HG02642 (cell line): Measurements from ENCODE around the gene KLHDC10.
"Not testable (repeated sequence)": the region's sequence is repeated elsewhere in the genome, so short reads cannot be mapped to it uniquely, and the experiment has no call there.

ENCODE experiments used
- ATAC-seq: cut with Tn5 transposase; IDR thresholded peaks from one replicate; pipeline ENCODE4 v1.9.1; 2021; ENCODE audit warnings: mild to moderate bottlenecking; ENCODE audit not compliant: unreplicated experiment, poor library complexity

KLHDC10 gene

DNA sequence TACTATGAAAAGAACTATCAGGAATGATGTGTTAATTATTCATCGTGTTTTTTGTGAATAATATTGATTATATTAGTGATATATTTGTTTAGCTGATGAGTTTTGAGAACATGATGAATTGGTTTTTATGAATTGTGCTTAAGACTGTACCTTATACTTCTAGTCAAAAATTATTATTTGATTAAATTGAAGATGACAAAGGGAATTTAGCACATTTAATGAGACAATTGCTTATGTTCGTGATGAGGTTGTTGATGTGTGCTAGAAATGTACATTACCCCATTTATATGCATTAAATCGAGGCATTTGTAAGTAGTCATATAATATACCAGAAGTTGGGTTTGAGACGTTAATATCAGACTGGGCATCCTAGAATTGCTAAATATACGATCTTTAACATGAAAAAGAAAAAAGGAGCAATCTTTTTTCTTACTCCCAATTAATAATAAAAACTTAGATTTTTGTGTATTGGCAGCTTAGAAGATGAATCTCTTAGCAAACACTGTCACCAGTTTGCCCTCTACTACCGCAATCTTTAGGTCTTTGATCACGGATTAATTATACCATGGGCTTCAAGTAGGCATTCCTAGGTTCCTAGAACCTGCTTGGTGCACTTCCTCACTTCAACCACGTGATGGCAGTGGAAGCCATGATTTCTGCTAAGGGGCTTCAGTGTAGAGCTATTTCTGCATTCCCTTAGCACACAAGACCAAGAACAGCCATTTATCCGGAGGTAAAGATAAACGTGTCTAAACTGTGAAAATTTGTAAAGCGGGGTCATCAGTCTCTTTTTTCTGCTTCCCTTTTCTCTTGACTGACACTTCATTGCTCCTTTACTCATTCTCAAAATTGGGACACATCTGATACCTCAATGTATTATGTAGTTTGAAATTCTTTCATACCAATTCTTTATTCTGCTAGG is 1.6 kb downstream of the KLHDC10 start:
- no peak for ATAC-seq

DNA sequence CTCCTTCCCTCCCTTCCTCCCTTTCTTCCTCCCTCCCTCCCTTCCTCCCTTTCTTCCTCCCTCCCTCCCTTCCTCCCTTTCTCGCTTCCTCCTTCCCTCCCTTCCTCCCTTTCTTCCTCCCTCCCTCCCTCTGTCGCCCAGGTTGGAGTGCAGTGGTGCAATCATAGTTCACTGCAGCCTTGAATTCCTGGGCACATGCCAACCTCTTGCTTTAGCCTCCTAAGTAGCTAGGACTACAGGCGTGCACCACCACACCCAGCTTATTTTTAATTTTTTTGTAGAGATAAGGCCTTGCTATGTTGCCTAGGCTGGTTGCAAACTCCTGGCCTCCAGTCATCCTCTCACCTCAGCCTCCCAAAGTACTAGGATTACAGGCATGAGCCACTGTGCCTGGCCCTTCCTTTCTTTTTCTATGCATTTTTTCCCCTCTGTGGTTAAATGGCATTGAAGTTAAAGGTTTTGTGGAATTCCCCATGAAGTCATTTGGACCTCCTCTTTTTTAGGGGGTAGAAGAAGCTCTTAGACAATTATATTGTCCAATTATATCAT is 9.6 kb downstream of the KLHDC10 start:
- no peak for ATAC-seq

- ATAC-seq = not testable (repeated sequence)
These were observed 13.2 kb downstream of the KLHDC10 start for GRCh38 chr7:130083497-130083896.

GRCh38 chr7:130084037-130084875 is 13.9 kb downstream of the KLHDC10 start:
- ATAC-seq = no peak

- not testable (repeated sequence) for ATAC-seq
These were observed 14.9 kb downstream of the KLHDC10 start for GRCh38 chr7:130085235-130085634.

- ATAC-seq = no peak
These were observed 16.6 kb downstream of the KLHDC10 start for GRCh38 chr7:130086938-130087337.

DNA sequence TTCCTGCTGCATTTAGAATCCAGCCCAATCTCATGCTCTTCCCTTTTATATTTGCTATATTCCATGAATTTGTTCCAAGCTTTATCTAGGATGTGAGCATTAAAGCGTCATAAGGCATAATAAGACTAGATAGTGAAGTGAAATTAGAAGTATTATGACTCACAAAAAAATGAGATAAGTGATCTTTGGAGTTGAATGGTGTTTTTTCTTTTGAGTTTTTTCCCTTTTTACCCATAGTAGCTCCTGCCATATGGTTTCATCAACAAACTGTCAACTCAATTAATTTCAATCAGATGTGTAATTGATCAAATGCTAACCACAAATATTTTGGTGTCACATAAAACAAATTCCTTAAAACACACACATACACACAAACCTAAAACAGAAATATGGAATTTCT is 17.0 kb downstream of the KLHDC10 start:
- no peak for ATAC-seq

- ATAC-seq = no peak
These were observed 20.6 kb downstream of the KLHDC10 start for GRCh38 chr7:130090745-130091532.

- no peak for ATAC-seq
These were observed 21.7 kb downstream of the KLHDC10 start for GRCh38 chr7:130091999-130092398.

DNA sequence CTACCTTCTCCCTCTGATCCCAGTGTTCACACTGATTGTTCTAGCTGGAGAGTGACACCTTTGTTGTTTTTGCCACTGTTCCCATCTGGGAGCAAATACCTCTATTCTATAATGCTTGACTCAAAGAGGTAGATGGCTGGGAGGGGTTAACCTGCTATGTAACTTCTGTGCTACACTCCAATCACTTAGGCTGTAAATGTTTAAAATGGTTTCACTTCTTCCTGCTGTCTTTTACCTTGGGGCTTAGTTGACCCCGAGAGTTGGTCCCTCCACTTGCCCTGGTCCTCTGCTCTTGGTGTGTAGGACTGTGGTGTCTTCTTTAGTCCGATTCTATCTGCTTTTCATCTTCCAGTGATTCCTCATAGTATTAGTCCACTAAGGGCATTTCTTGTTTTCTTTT is 22.3 kb downstream of the KLHDC10 start:
- ATAC-seq = no peak

DNA sequence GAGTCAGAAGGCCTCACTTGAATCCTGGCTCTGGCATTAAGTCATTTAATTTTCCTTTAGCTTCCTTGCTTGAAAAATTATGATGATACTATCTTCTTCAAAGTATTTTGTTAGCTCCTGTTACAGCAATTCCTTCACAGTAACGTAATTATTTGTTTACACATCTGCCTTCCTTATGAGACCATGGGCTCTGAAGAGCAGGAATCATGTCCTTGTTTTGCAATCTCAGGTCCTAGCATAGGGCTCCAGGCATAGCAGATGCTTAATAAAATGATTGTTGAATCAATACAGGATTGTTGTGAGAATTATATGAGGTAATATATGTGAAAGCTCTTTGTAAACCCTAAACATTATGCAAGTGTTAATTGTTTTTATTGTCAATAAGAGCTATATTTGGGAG is 25.5 kb downstream of the KLHDC10 start:
- no peak for ATAC-seq

DNA sequence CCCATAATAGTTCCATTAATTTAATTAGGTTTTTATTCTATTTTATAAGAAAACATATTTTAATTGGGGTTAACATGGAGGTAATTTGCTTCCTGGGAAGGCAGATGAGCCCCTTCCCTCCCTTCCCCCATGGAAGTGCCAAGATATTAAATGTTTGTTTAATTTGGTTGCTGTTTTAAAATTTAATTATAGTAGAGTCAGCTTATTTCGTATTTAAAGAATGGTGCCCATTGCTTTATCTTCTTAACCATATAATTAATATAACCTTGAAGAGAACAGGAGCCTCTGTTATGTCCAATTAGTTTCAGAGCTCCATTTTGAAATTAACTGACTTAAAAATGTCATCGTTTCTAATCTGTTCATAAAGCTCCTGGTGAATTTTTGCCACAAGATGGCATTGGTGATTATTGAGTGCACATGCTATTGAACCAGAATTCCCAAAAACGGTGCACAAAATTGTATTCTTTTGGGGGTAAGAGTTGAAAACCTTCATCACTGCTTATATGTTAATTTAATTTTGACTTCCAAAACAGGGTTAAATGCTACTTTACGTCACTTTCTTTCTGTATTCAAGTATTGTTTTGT is 26.0 kb downstream of the KLHDC10 start:
- no peak for ATAC-seq

DNA sequence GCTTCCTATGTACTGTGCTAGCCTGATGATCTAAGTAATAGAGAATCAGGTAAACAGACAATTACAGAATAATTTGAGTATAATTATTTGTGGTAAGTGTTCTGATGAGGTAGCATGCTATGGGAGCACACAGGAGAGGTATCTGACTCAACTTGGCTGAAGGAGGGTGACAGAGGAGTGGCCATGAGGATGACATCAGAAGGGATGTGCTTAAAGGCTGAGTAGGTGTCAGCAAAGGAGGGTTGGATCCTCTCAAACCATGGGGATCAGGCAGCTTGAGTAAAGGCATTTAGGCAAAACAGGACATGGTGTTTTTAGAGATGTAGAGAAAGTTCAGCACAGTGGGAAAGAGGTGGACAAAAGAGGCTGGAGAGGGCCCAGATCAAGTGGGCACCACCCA is 29.0 kb downstream of the KLHDC10 start:
- ATAC-seq = no peak

DNA sequence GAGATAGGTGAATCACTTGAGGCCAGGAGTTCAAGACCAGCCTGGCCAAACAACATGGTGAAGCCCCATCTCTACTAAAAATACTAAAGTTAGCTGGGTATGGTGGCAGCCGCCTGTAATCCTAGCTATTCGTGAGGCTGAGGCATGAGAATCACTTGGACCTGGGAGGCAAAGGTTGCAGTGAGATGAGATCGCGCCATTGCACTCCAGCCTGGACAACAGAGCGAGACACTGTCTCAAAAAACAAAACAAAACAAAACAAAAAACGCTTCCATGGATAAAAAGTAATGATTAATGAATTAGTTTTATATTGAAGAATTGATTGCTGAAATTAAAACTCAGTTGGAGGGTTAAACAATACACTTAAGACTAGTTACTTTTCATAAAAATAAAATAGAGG is 32.3 kb downstream of the KLHDC10 start:
- ATAC-seq = no peak

DNA sequence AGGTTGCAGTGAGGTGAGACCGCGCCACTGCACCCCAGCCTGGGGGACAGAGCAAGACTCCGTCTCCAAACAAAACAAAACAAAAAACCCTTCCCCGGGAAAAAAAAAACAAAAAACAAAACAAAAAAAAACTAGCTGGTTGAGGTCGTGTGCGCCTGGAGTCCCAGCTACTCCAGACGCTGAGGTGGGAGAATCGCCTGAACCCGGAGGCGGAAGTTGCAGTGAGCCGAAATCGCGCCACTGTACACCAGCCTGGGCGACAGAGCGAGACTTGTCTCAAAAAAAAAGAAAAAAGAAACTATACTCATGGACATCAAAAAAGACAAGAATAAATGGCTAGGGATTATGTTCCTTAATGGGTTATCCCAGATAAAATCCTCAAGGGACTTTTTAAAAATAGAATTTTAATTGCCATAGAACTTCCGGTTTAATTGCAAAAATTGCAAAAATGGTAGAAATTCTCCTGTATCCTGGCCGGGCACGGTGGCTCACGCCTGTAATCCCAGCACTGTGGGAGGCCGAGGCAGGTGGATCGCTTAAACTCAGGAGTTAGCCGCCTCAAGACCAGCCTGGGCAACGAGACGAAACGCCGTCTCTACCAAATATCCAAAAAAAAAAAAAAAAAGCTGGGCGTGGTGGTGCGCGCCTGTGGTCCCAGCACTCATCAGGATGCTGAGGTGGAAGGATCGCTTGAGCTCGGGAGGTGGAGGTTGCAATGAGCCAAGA is 37.8 kb downstream of the KLHDC10 start:
- no peak for ATAC-seq

GRCh38 chr7:130108809-130109208 is 38.5 kb downstream of the KLHDC10 start:
- no peak for ATAC-seq

DNA sequence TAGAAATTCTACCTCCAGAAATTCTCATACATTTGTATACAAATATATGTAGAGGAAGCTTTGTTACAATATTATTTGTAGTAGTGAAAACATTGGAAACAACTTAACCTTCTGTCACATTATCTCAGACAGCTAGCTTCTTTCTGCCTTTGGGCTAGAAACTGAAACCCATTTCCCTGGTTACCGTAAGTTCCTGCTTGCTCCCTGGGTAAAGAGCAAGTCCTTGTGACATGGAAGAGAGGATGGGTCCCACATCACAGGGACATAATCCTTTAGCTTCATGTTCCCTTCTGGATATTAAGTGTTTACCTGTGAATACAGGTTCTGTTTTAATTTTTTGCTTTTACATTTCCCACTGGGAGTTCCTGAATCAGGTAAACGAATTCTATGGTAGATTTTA is 41.8 kb downstream of the KLHDC10 start:
- ATAC-seq = no peak

DNA sequence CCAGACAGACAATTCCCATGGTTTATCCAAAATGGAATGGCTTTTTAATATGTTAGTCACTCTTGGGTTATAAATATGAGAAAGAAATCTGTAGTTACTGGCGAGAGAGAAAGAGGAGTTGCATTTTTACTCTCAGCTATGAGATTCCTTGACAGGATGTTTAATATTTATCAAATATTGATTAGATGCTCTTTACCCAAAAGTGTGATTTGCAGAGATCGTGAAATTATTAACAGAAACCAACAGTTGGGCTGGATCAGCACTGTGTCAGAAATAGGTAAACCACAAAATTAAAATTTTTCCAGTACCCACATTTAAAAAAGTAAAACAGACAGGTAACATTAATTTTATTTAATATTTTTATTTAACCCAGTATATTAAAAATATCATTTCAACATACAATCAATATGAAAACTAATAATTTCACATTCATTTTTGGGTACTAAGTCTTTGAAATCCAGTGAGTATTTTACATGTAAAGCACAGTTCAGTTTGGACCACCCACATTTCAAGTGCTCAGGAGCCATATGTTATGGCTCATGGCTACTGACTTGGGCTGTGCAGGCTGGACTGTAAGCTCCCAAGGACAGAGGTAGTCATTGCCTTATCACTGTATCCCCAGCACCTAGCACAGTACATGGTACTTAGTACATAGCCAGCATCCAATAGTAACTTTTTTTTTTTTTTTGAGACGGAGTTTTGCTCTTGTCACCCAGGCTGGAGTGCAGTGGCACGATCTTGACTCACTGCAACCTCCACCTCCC is 42.5 kb downstream of the KLHDC10 start:
- no peak for ATAC-seq

GRCh38 chr7:130113426-130113805 is 43.1 kb downstream of the KLHDC10 start:
- not testable (repeated sequence) for ATAC-seq
